Occipital lobe (tissue), 2 donors: Measurements from ENCODE around the gene PBXIP1. TPM values are rescaled to one million over a fixed set of nuclear protein-coding genes. Genes with fewer than 3 reads are reported as not detected.
"Not testable (repeated sequence)": the region's sequence is repeated elsewhere in the genome, so short reads cannot be mapped to it uniquely, and the experiment has no call there.

Source experiments
- DNase-seq: peaks from one replicate; lab custom pipeline; 2025; lab: John Stamatoyannopoulos, UW
- total RNA-seq: library from RNA; depleted of rRNA; stranded (reverse); fragments of >200 nt; gene quantifications from one replicate; pipeline ENCODE4 v1.2.3, GENCODE V29; 2014

Gene PBXIP1
- total RNA-seq, 1 donor from 2014 or later: 25.0 TPM

DNA sequence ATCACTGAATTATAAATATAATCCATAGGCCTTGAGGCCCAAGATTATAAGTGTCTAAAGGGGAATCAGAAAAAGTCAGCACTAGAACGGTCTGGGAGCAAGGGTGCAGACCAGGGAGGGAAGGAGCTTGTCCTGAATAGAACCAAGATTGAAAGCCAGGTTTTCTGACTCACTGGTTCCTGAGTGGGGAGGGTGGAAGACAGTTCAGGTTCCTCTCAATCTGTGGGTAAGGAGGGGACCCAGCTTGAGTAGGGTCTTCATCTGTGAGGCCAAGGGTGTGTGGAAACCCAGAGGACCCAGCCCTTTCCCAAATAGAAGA, 38.3 kb upstream of the PBXIP1 start:
- no peak for DNase-seq

DNA sequence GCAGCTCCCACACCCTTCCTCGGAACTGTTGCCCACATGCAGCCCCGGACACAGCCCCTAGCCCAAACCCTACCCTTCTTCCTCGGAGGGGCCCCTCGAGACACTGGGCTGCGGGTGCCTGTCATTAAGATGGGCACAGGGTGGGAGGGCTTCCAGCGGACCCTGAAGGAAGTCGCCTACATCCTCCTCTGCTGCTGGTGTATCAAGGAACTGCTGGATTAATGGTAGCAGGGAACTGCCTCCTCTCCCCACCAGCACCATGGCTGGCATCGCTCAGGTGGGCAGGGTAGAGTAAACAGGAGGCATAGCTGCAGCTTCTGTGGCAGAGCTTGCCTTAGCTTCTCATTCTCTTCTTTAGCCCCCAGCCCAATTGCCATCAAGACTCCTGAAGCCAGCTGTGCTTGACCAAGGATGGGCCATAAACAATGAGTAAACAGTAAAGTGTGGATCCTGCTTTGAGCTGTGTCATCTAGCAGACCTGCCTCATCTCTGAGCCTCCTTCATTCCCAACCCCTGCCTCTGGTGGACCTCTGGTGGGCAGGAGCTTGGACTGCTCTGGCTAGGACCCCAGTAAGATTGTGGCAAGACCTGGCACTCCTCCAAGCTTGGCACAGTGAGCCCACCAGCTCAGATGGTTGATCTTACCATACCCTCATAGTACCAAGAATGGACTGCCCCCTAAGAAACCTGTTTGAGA, 37.8 kb upstream of the PBXIP1 start, which contains the start of gene LENEP:
TSS of gene LENEP (plus strand) at position 15 of the 697 bp plus-strand sequence. CDS start at position 37, 22 bp downstream.
- DNase-seq: no peak

DNA sequence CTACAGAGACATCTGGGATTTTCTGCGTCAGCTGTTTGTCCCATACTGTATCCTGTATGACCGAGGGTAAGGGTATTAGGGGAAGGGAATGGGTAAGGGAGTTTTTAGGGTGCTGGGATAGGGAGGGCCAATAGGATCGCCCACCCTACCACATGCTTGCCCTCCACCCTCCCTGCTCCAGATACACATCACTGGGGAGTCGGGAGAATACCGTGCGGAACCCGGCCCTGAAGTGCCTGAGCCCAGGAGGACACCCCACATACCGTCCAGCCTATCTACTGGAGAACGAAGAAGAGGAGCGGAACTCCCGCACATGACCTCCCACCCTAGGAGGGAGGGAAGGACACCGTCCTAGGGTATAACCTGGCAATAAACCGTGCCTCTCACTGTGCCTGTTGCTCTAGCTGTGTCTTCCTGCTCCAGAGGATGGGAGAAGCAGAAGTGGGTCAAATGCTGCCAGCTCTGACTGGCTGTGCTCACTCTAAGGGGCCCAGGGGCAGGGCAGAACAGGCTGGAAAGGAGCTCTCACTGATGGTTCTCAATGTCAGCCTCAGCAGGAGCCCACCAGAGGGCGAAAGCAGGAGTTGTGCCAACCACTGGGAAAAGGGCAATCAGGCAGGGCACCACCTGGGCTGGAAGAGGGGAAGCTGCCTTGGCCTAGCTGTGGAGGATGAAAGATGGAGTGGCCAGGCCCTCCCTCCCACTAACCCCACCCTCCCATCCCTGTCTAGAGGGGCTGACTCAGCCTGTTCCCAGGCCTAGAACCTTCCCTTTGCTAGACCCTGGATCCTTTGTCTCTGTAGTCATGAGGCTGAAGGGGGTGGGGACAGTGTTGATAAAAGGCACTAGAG, 37.0 kb upstream of the PBXIP1 start:
- DNase-seq: no peak

DNA sequence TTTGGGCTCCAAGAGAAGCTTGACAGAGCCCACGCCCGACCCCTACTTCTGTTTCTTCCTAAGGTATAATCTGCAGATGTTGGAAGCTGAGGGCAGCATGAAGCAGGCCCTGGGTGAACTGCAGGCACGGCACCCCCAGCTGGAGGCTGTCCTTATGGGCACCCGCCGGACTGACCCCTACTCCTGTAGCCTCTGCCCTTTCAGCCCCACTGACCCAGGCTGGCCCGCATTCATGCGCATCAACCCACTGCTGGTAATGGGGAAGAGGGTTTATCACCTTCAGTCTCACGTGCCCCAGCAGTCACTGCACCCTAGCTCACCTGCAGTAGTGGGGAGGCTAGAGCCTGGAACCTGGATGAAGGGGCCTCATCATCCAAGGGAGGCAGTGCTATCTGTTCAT, 34.4 kb upstream of the PBXIP1 start:
- no peak for DNase-seq

DNA sequence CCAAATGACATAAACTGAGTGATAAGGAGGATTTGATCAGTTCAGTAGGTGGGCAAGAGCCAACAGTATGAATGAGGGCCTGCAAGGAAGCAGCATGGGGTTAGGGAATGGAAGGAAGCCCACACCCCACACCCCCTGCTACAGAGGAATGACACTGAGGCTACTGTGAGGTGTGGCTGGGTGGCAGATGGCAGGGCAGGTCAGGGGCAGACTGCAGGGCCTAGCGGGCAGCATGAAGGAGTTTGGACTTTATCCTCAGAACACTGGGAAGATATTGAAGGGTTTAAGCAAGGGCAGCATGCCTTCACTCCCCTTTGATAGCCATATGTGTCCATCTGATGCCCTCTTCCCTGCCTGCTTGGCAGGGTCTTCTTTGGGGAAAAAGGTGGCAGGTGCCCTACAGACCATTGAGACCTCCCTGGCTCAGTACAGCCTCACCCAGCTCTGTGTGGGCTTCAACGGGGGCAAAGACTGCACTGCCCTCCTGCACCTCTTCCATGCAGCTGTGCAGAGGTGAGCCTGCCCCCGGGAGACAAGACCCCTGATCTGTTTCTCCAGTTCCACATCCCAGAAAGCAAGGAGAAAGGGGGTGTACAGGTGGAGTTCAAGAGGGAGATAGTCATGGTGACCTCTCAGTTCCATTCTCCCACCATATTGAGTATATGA, 33.4 kb upstream of the PBXIP1 start:
- no peak for DNase-seq

DNA sequence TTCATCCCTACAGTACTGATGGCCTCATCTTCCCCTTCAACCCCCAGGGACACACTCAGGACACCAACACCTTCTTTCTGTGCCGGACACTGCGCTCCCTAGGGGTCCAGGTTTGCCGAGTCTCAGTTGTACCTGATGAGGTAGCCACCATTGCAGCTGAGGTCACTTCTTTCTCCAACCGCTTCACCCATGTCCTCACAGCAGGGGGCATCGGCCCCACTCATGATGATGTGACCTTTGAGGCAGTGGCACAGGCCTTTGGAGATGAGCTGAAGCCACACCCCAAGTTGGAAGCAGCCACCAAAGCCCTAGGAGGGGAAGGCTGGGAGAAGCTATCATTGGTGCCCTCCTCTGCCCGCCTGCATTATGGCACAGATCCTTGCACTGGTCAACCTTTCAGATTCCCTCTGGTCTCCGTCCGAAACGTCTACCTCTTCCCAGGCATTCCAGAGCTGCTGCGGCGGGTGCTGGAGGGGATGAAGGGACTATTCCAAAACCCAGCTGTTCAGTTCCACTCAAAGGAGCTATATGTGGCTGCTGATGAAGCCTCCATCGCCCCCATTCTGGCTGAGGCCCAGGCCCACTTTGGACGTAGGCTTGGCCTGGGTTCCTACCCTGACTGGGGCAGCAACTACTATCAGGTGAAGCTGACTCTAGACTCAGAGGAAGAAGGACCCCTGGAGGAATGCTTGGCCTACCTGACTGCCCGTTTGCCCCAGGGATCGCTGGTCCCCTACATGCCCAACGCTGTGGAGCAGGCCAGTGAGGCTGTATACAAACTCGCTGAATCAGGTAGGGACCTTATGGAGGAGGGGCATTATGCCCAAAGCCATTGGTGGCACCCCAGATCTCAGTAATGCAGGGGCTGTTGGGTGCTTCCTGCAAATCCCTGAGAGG, 32.4 kb upstream of the PBXIP1 start:
- DNase-seq: no peak

DNA sequence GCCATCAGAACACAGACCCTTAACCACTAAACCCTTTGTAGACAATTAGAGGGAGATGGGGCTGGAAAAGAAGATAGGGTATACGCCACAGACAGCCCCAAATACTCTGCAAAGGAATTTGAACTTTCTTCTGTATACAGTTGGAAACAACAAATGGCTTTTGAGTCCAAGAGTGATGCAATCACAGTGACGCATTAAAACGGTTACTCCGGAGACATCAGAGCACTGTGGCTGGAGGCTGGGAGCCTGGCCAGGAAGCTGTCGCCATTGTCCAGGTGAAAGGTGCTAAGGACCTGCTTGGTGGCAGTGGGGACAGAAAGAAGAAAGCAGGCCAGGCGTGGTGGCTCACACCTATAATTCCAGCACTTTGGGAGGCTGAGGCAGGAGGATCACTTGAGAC, 31.4 kb upstream of the PBXIP1 start:
- DNase-seq: no peak

DNA sequence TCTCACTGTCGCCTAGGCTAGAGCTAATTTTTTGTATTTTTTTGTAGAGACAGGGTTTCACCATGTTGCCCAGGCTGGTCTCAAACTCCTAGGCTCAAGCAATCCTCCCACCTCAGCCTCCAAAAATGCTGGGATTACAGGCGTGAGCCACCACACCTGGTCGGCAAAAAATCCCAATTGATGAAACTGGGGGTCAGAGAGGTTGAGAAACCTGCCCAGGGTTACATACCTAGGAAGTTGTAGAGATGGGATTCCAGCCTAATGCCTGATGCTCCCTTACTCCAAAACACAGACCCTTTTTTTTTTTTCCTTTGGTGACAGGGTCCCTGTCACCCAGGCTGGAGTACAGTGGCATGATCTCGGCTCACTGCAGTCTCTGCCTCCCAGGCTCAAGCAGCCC, 30.8 kb upstream of the PBXIP1 start:
- DNase-seq: not testable (repeated sequence)

DNA sequence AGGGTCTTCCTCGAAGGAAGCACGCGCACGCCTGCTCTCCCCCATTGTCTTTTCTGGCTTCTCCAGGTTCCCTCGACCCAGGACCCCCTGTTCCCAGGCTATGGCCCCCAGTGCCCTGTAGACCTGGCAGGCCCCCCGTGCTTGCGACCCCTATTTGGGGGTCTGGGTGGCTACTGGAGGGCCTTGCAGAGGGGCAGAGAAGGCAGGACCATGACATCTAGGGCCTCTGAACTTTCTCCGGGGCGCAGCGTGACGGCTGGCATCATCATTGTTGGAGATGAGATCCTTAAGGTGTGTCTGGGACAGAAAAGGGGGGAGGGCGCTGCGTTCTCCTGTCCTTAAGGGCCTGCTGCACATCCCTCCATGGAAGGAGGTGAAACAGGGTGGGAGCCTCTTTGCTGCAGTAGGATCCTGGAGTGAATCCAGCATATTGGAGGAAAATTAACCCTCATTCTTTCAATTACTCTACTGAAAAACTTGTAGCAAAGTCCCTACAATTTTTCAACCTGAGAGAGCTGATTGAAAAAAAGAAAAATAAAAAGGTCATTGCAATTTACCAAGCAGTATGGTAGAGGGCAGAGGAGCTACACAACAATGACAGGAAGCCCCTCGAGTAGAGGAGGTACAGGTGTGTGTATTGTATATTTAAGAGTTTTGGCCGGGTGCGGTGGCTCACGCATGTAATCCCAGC, 28.0 kb upstream of the PBXIP1 start:
- no peak for DNase-seq

DNA sequence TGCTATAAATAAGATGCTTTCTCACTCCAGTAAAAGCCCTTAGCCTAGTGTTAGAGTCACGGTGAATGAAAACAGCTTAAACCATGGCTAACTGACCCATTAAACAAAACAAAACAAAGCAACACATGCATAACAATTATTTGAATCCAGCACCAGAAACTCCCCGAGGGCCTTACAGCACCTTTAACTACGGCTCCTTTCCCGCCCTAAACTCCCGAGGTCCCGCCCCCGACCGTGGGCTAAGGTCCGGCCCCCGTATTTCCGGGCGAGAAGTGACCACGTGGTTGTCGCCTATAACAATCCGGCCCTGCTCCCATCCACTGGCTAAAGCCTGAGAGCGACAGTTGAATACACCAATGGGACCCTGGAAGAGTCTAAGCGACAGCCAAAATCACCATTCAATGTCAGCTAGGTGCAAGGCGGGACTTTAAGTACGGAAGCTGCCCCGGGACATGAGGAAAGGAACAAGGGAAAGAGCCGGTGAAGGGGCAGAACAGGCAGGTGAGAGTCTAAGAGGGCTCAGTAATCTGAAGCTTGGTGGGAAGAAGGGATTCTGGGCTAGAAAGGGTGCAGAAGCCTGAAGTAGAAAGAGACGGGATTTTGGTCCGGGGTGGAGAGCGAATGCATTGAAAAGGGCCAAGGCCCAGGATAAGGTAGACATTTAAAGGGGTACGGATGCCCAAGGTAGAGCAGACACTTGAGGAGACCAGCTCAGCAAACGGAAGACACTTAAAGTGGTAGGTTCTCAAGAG, 27.2 kb upstream of the PBXIP1 start, which contains the start of gene FLAD1:
TSS of gene FLAD1 (plus strand) at position 448 of the 752 bp plus-strand sequence. CDS start 351 bp downstream, outside the sequence.
- DNase-seq: peak; percentile 96

DNA sequence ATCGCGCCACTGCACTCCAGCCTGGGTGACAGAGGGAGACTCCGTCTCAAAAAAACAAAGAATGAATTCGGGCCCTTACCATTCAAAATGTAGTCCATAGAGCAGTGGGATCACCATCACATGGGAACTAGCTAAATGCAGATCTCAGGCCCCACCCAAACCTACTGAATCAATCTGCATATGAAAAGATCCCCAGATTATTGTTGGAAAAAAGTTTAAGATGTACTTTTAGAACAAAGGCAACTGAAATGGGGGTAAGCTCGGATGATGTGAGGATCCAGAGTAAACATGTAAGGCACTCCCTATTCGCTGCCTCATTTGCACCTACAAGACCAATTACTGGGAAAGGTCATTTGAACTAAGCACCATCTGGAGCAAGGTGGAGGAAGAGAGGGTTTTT, 26.4 kb upstream of the PBXIP1 start:
- DNase-seq: no peak

DNA sequence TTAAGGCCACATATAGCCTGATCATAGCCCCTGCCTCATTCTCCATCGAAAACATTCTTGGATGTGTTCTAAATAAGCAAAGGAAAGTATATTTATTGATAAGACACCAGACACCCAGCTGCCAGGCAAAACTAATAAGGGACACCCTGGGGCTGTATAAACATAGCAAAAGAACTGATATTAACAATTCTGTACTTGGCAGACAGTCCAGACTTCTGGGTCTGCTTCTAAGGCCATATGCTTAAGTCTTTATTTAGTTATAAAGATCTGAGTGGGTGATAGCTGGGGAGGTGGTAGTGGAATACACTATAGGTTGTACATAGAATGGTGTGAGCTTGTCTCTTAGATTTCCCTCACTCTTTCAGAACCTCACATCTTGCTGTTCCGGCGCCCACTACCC, 22.5 kb upstream of the PBXIP1 start:
- DNase-seq: no peak

DNA sequence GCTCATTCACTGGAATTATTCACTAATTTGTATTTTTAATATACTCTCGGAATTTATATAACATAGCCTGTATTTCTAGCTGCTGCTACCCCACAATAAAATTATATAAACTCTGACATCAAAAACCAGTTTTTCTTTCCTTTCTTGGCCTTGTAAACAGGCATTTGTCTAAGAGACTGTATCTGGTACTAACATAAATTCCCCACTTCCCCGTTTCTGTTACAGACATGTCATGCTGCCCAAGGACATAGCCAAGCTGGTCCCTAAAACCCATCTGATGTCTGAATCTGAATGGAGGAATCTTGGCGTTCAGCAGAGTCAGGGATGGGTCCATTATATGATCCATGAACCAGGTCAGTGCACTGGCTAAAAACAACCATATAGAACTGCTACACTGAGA, 21.9 kb upstream of the PBXIP1 start:
- DNase-seq: not testable (repeated sequence)

DNA sequence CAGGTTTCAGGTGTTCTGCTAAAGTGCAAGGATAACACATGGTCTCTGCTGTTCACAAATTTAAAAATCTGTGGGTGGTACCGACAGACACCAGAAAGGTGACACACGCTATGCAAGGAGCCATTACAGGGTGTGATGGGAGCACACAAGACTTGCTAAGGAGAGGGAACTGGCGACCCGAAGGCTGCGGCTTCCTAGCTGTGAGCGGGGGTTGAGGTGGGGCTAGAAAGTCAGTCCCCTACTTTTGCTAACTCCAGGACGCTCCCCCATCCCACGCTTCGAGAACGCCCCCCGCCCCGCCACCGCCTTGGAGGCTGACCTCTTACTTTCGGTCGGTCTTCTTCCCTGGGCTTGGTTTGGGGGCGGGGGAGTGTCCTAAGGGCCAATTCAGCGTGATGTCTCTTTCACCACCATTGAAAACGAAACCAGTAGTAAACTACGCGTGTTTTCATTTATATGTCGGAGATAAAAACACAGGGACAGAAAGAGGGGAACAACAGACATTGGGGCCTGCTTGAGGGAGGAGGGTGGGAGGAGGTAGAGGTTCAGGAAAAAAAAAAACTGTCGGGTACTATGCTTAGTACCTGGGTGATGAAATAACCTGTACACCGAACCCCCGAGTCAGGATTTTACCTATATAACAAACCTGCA, 19.6 kb upstream of the PBXIP1 start:
- no peak for DNase-seq

DNA sequence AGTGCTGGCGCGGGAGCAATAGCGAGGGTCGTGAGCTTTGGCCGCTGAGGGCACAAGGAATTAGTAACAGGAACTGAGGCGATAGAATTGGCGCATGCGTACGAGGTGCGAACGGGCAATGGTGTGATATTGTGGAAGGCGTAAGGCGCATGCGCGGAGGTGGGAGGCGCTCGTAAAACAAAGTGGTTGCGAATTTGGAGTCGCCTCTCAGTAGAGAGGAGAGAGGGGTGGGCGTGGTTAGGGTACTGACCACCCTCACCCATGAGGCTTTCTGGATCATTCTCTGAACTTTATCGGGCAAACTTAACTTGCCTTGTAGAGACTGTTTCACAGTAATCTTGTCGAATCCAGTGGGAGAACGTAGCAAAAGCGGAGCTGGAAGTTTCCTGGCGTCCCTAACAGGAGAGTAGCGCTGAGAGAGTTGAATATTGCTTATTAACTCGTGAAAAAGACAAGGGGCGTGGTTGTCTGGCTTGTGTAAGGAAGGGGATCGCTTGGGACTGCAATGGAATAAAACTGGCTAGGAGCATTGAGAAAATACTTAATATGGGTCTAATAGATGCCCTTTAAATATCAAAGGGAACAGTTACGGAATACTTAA, 19.0 kb upstream of the PBXIP1 start:
- DNase-seq: peak; percentile 90

DNA sequence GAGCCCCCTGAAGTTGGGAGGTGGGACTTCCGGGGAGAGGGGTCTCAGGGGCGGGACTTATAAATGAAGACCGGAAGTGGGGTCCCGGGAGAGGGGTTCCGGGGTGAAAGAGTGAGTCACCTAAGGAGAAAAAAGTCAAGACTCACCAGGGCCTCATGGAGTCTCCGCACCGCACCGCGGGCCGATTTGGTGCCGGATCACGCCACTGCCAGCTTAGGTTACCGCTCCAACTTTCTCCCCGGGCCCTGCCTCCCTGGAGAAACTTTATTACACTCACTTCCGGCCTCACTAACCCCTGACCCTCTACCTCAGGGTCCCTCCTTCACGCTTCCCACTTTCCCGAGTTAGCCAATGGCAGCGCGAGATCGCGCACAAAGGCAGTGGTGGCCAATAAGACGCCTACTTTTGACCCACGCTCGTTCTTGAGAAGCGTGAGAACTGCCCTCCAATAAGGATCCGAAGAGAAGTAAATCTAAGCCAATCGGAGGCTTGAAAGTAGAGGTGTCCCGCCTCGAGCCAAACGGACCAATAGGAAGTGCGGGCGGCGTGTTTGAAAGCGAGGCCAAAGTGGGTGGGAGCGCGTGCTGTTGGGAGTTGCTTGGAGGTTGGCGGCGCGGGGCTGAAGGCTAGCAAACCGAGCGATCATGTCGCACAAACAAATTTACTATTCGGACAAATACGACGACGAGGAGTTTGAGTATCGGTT, 18.4 kb upstream of the PBXIP1 start, which contains the start of gene CKS1B:
TSS of gene CKS1B (plus strand) at position 580 of the 706 bp plus-strand sequence. CDS start at position 645, 65 bp downstream.
- DNase-seq: peak; percentile 98

DNA sequence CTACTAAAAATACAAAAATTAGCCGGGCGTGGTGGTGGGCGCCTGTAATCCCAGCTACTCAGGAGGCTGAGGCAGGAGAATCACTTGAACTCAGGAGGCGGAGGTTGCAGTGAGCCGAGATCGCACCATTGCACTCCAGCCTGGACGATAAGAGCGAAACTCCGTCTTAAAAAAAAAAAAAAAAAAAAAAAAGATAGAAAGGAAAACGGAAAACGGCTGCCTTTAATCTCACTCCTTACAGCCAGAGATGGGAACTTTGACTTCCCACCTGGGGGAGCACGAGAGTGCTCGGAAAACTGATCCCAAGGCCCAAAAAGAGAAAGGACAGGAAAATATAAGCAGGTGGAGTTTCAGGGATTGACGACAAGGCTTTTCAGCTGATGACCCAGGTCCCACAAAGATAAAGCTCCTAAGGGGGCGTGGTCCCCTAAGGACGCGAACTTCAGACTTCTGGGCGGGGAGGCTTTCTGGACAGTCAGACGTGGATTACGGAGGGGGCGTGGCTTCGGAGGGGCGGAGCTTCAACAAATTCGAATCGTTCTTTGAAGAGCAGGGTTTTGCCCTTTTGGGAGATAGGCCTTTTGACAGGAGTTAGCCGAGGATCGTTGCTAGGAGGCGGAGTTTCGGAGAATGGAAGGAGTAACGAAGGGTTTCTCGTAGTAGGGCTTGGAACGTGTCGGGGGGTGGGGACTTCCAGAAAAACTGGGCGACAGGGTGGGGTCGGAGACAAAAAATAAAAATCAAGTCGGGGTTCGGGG, 17.6 kb upstream of the PBXIP1 start:
- DNase-seq: peak; percentile 72
